ENCODE results near the gene MACROD1.

MACROD1 gene

DNA sequence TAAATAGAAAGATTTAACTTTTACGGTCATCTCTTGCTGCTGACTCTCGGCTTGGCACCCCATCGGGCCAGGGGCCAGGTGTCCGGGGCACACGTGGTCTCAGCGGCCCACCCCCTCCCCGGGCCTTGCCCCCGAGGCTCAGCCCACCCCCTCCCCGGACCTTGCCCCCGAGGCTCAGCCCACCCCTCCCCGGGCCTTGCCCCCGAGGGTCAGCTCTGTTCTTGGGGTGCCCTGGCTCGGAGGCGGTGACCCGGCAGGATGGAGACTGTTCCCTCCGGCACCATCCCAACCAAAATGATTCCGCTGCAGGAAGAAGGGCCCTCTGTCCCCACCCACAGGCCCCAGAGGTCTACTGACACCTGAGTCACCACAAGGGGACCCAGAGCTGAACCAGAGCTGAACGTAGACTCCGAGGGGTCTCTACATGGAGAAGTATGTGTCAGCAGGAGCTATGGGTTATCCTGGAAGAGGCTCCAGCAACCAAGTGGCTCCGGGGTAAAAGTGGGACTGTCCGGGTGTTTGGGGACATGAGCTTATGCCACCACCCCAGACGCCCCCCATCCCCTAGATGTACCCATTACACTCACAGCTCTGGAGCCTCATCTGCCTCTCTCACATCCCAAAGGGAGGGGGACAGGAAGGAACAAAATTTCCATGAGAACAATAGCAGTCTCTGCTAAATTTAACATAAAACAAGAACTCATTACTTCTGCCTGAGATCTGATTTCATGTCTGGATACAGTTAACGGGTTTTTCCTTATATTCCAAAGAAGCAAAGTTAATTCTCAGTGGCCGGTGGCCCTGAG lies 38.4 kb downstream of the MACROD1 start:
- Histone ChIP-seq H3K27me3 (ENCODE audit: control insufficient read depth, insufficient read depth, low read length) (no peaks in the 10 kb centered on the region; the same call in none of the 2 replicates), H3K9me3 (ENCODE audit: control insufficient read depth, insufficient read depth, low read length) (no peaks in the 10 kb centered on the region), H3K9ac (ENCODE audit: low read depth, low read length) (no peak overlapping the region), H3K27ac (ENCODE audit: low read depth, low read length) (peak overlapping the region; percentile 32), H3K36me3 (ENCODE audit: control insufficient read depth, insufficient read depth, low read length) (no peaks in the 10 kb centered on the region), H3K4me1 (ENCODE audit: control insufficient read depth, insufficient read depth, low read length) (peaks cover 23% of the 10 kb centered on the region), H3K4me3 (ENCODE audit: low read depth, low read length) (no peak overlapping the region)

DNA sequence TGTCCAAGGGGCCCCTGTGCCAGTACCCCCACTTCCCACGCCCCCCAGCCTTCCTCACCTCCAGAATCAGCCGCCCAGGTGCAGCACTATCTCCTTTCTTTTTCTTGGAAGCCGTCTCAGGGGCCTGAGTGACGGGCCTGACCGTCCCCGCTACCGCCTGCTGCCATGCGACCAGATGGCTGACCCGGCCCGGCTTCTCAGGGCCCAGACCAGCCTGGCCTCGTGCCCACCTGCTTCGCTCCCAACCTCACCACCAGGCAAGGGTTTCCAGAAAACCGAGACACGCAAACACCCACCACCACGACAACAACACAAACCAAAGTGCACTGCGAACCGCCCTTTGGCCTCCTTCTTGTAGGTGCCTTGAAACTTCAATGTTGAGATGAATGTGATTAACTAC lies 39.1 kb downstream of the MACROD1 start:
- no peaks in the 10 kb centered on the region for H3K9me3 ChIP-seq (ENCODE audit: control insufficient read depth, insufficient read depth, low read length)
- H3K4me1 ChIP-seq (ENCODE audit: control insufficient read depth, insufficient read depth, low read length): peaks cover 30% of the 10 kb centered on the region
- no peak overlapping the region for H3K4me3 ChIP-seq (ENCODE audit: low read depth, low read length)
- no peak overlapping the region for H3K9ac ChIP-seq (ENCODE audit: low read depth, low read length)
- H3K27ac ChIP-seq (ENCODE audit: low read depth, low read length): no peak overlapping the region
- H3K27me3 ChIP-seq (ENCODE audit: control insufficient read depth, insufficient read depth, low read length): no peaks in the 10 kb centered on the region; the same call in 1 of the 2 replicates
- no peaks in the 10 kb centered on the region for H3K36me3 ChIP-seq (ENCODE audit: control insufficient read depth, insufficient read depth, low read length)

GRCh38 chr11:64126371-64126770 lies 39.5 kb downstream of the MACROD1 start:
- peaks cover 34% of the 10 kb centered on the region for H3K4me1 ChIP-seq (ENCODE audit: control insufficient read depth, insufficient read depth, low read length)
- no peak overlapping the region for H3K9ac ChIP-seq (ENCODE audit: low read depth, low read length)
- H3K27ac ChIP-seq (ENCODE audit: low read depth, low read length): no peak overlapping the region
- no peaks in the 10 kb centered on the region; the same call in 1 of the 2 replicates for H3K27me3 ChIP-seq (ENCODE audit: control insufficient read depth, insufficient read depth, low read length)
- no peaks in the 10 kb centered on the region for H3K9me3 ChIP-seq (ENCODE audit: control insufficient read depth, insufficient read depth, low read length)
- no peak overlapping the region for H3K4me3 ChIP-seq (ENCODE audit: low read depth, low read length)
- H3K36me3 ChIP-seq (ENCODE audit: control insufficient read depth, insufficient read depth, low read length): no peaks in the 10 kb centered on the region

DNA sequence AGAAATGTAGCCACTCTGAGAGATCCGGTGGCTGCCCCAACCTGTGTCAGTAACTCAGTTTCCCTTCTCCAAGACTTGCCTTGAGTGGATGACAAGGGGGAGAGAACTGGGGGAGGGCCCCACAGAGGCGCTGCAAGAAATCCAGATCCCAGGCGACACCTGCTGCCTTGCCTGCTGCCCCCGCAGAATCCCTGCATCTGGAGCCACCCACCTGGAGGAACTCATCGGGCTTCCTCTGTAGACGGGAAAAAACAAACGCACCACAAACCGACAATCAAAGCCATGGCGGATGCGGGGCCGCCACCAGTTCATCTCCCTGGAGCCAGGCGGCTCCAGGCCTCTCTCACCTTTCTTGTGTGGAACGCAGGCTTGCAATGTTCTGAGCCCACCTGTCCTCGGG lies 40.2 kb downstream of the MACROD1 start:
- no peak overlapping the region for H3K27ac ChIP-seq (ENCODE audit: low read depth, low read length)
- H3K4me1 ChIP-seq (ENCODE audit: control insufficient read depth, insufficient read depth, low read length): peaks cover 34% of the 10 kb centered on the region
- H3K9ac ChIP-seq (ENCODE audit: low read depth, low read length): no peak overlapping the region
- no peak overlapping the region for H3K4me3 ChIP-seq (ENCODE audit: low read depth, low read length)
- no peaks in the 10 kb centered on the region for H3K36me3 ChIP-seq (ENCODE audit: control insufficient read depth, insufficient read depth, low read length)
- H3K9me3 ChIP-seq (ENCODE audit: control insufficient read depth, insufficient read depth, low read length): no peaks in the 10 kb centered on the region
- no peaks in the 10 kb centered on the region; the same call in 1 of the 2 replicates for H3K27me3 ChIP-seq (ENCODE audit: control insufficient read depth, insufficient read depth, low read length)

DNA sequence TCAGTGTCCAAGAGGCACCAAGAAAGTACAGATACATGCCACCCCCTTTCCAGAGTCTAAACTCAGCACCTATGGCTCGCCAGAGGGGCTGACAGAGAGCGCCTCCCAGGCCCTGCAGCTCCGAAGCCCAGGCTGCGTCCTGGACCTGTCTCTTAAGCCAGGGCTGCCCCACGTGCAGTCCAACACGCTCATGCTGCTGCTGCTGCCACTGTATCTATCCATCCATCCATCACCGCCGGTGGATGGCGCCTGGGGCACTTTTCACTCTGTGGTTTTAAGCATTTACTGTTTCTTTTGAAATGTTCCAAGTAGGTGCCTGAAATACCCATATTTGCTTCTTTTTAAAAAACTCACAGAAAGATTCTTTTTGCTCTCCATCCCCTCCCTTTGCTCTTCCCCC lies 41.8 kb downstream of the MACROD1 start:
- H3K27me3 ChIP-seq (ENCODE audit: control insufficient read depth, insufficient read depth, low read length): no peaks in the 10 kb centered on the region; the same call in 1 of the 2 replicates
- H3K4me1 ChIP-seq (ENCODE audit: control insufficient read depth, insufficient read depth, low read length): peaks cover 31% of the 10 kb centered on the region
- H3K27ac ChIP-seq (ENCODE audit: low read depth, low read length): no peak overlapping the region
- no peak overlapping the region for H3K4me3 ChIP-seq (ENCODE audit: low read depth, low read length)
- no peak overlapping the region for H3K9ac ChIP-seq (ENCODE audit: low read depth, low read length)
- no peaks in the 10 kb centered on the region for H3K9me3 ChIP-seq (ENCODE audit: control insufficient read depth, insufficient read depth, low read length)
- H3K36me3 ChIP-seq (ENCODE audit: control insufficient read depth, insufficient read depth, low read length): no peaks in the 10 kb centered on the region

- Histone ChIP-seq H3K4me3 (ENCODE audit: low read depth, low read length) (no peak overlapping the region), H3K4me1 (ENCODE audit: control insufficient read depth, insufficient read depth, low read length) (peaks cover 32% of the 10 kb centered on the region), H3K27me3 (ENCODE audit: control insufficient read depth, insufficient read depth, low read length) (no peaks in the 10 kb centered on the region; the same call in 1 of the 2 replicates), H3K27ac (ENCODE audit: low read depth, low read length) (no peak overlapping the region), H3K36me3 (ENCODE audit: control insufficient read depth, insufficient read depth, low read length) (no peaks in the 10 kb centered on the region), H3K9ac (ENCODE audit: low read depth, low read length) (no peak overlapping the region), H3K9me3 (ENCODE audit: control insufficient read depth, insufficient read depth, low read length) (no peaks in the 10 kb centered on the region)
Observed at GRCh38 chr11:64123679-64124078, 42.2 kb downstream of the MACROD1 start.

DNA sequence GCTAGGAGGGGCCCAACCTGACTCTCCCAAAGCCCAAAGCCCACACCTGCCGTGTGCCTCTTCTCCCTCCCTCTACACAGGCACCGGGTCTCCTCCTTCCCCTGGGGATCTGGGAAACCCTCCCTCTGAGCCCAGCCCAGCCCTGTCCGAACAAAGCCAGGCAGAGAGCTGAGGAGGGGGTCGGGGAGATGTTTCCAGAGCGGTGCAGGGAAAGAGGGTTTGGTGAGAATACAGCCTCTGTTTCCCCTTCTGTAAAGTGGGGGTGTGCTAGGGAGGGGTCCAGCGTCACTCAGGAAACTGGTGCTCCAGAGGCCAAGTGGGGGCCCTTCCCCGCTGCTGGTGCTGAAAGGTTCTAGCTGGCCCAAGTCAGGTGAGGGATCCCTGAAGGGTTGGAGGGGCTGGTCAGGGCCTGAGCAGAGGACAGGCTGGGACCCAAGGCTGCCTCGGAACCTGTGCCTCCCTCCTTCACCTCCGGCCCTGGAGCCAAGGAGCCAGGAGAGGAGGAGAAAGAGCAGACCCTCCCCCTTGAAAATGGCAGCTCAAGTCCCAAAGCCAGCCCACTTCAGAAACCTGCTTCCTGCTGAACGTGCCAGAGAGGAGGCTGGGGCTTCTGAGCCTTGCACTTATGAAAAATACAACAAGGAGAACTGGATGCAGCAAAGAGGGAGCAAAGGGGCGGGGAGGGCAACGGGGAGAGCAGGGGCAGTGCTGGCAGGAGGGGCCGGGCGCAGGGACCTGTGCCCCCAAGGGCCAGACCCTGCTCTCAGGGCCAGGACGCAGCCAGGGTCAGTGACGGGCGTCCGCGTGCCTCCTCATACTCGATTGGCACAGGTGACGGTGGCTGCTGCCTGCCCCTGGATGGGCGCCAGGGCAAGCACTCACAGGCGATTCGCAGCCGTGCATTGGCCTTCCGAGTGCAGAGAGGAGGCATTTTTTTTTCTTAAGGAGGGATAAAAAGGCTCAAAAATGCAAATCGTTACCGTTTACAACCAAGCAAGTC lies 43.2 kb downstream of the MACROD1 start:
- Histone ChIP-seq H3K4me1 (ENCODE audit: control insufficient read depth, insufficient read depth, low read length) (peaks cover 26% of the 10 kb centered on the region), H3K9ac (ENCODE audit: low read depth, low read length) (no peak overlapping the region), H3K9me3 (ENCODE audit: control insufficient read depth, insufficient read depth, low read length) (no peaks in the 10 kb centered on the region), H3K36me3 (ENCODE audit: control insufficient read depth, insufficient read depth, low read length) (no peaks in the 10 kb centered on the region), H3K27ac (ENCODE audit: low read depth, low read length) (no peak overlapping the region), H3K27me3 (ENCODE audit: control insufficient read depth, insufficient read depth, low read length) (no peaks in the 10 kb centered on the region), H3K4me3 (ENCODE audit: low read depth, low read length) (no peak overlapping the region)

- H3K36me3 ChIP-seq (ENCODE audit: control insufficient read depth, insufficient read depth, low read length): no peaks in the 10 kb centered on the region
- no peak overlapping the region for H3K9ac ChIP-seq (ENCODE audit: low read depth, low read length)
- H3K4me3 ChIP-seq (ENCODE audit: low read depth, low read length): no peak overlapping the region
- H3K4me1 ChIP-seq (ENCODE audit: control insufficient read depth, insufficient read depth, low read length): peaks cover 23% of the 10 kb centered on the region
- H3K27me3 ChIP-seq (ENCODE audit: control insufficient read depth, insufficient read depth, low read length): no peaks in the 10 kb centered on the region
- no peaks in the 10 kb centered on the region for H3K9me3 ChIP-seq (ENCODE audit: control insufficient read depth, insufficient read depth, low read length)
- H3K27ac ChIP-seq (ENCODE audit: low read depth, low read length): no peak overlapping the region
Observed at GRCh38 chr11:64121663-64122410, 44.1 kb downstream of the MACROD1 start.

DNA sequence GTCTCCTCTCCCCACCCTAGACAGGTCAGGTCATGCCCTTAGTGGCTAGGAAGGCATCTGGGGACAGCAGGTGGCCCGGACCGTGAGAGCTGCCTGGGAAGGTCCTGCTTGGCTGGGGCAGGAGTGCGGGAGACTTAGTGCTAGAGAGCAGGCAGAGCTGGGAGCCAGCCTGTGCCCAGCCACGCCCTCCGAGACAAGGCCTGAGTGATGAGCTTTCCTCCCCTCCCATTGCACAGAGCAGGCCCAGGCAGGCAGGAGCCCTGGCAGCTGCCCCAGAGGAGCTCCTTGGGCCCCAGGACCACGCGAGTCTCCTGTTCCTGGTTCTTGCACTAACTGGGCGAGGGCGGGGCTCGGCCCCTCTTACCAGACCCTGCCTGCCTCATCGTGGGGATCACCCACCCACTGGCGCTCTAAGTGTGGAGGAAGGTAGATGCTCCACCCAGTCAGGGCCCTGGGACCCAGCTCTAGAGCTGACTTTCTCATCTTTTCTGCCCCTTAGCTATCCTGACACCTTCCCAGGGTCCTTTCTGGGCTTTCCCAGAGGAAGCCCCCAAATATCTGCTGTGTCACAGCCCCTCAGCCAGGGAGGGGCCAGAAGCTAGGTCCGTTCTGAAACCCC lies 44.9 kb downstream of the MACROD1 start:
- Histone ChIP-seq H3K4me1 (ENCODE audit: control insufficient read depth, insufficient read depth, low read length) (peaks cover 23% of the 10 kb centered on the region), H3K36me3 (ENCODE audit: control insufficient read depth, insufficient read depth, low read length) (no peaks in the 10 kb centered on the region), H3K27ac (ENCODE audit: low read depth, low read length) (no peak overlapping the region), H3K9ac (ENCODE audit: low read depth, low read length) (no peak overlapping the region), H3K4me3 (ENCODE audit: low read depth, low read length) (no peak overlapping the region), H3K27me3 (ENCODE audit: control insufficient read depth, insufficient read depth, low read length) (0 out of 2 replicates have a peak, but pooled peaks cover under 1% of the 10 kb centered on the region), H3K9me3 (ENCODE audit: control insufficient read depth, insufficient read depth, low read length) (no peaks in the 10 kb centered on the region)

GRCh38 chr11:64119700-64120099 lies 46.2 kb downstream of the MACROD1 start:
- H3K27ac ChIP-seq (ENCODE audit: low read depth, low read length): no peak overlapping the region
- H3K9ac ChIP-seq (ENCODE audit: low read depth, low read length): no peak overlapping the region
- H3K4me3 ChIP-seq (ENCODE audit: low read depth, low read length): no peak overlapping the region
- no peaks in the 10 kb centered on the region for H3K36me3 ChIP-seq (ENCODE audit: control insufficient read depth, insufficient read depth, low read length)
- H3K4me1 ChIP-seq (ENCODE audit: control insufficient read depth, insufficient read depth, low read length): peaks cover 23% of the 10 kb centered on the region
- 0 out of 2 replicates have a peak, but pooled peaks cover 2% of the 10 kb centered on the region for H3K27me3 ChIP-seq (ENCODE audit: control insufficient read depth, insufficient read depth, low read length)
- H3K9me3 ChIP-seq (ENCODE audit: control insufficient read depth, insufficient read depth, low read length): no peaks in the 10 kb centered on the region
